Measurements from ENCODE around the gene PAM.

- no peak for TF ChIP-seq EP300 (IDR thresholded peaks at IDR 0.05; ENCODE audit: borderline replicate concordance in 1 of 2, low read depth in 2 of 2, low read length in 2 of 2)
- no peak for TF ChIP-seq POLR2A (IDR thresholded peaks at IDR 0.05; ENCODE audit: control extremely low read depth in 1 of 2, low read depth in 2 of 2, low read length in 2 of 2)
- no peak for TF ChIP-seq KDM5A (IDR thresholded peaks at IDR 0.05; ENCODE audit: low read length)
- no peak for TF ChIP-seq SRF (IDR thresholded peaks at IDR 0.05; ENCODE audit: low read depth, low read length)
- TF ChIP-seq BRCA1 (IDR thresholded peaks at IDR 0.05; ENCODE audit: low read depth, low read length), result no peak
- TF ChIP-seq CBX5 (IDR thresholded peaks at IDR 0.05; ENCODE audit: low read depth, low read length), result no peak
- TF ChIP-seq CTCF (IDR thresholded peaks at IDR 0.05; ENCODE audit: control extremely low read depth in 1 of 3, insufficient read depth in 1 of 3, low read depth in 1 of 3, low read length in 3 of 3), result peak in 2 of 3 experiments; percentile 24 to 43; a peak in 2 of 4 replicates
- no peak for TF ChIP-seq RXRA (IDR thresholded peaks at IDR 0.05; ENCODE audit: insufficient read depth, low read depth, low read length)
- no peak for TF ChIP-seq JUND (IDR thresholded peaks at IDR 0.05; ENCODE audit: low read length)
- TF ChIP-seq RFX5 (IDR thresholded peaks at IDR 0.05; ENCODE audit: borderline replicate concordance, low read depth, low read length), result no peak
- no peak for TF ChIP-seq POLR2AphosphoS5 (IDR thresholded peaks at IDR 0.05; ENCODE audit: low read depth, low read length)
- TF ChIP-seq MAFK (IDR thresholded peaks at IDR 0.05; ENCODE audit: low read depth, low read length), result no peak
- no peak for TF ChIP-seq CREB1 (IDR thresholded peaks at IDR 0.05)
- TF ChIP-seq SP1 (IDR thresholded peaks at IDR 0.05; ENCODE audit: low read depth, low read length), result no peak
These were observed 219.1 kb downstream of the PAM start for GRCh38 chr5:102974177-102974576.

All from H1 (cell line).